Skeletal muscle tissue (tissue), 4 donors: Measurements from ENCODE around the gene BABAM2. TPM values are rescaled to one million over a fixed set of nuclear protein-coding genes. Genes with fewer than 3 reads are reported as not detected.

Experiments
- H3K27ac ChIP-seq: one replicate; pipeline ENCODE4 v1.7.0; 2013; ENCODE audit warnings: mild to moderate bottlenecking, low read depth, low read length, inconsistent platforms
- H3K27me3 ChIP-seq, 3 donors: one replicate each; pipeline ENCODE4 v1.7.0; 2013; ENCODE audit warnings: low read length in 3 of 3; ENCODE audit not compliant: control insufficient read depth in 3 of 3, insufficient read depth in 3 of 3
- H3K36me3 ChIP-seq, 3 donors: one replicate each; pipeline ENCODE4 v1.7.0; 2013; ENCODE audit warnings: low read length in 3 of 3; ENCODE audit not compliant: control insufficient read depth in 3 of 3, insufficient read depth in 3 of 3
- H3K4me1 ChIP-seq, 3 donors: one replicate each; pipeline ENCODE4 v1.7.0; 2013; ENCODE audit warnings: low read length in 3 of 3, mild to moderate bottlenecking in 3 of 3; ENCODE audit not compliant: control insufficient read depth in 3 of 3, insufficient read depth in 3 of 3
- H3K4me3 ChIP-seq, 3 donors: one replicate each; pipeline ENCODE4 v1.7.0; 2013; ENCODE audit warnings: low read length in 3 of 3
- H3K9ac ChIP-seq, 3 donors: one replicate each; pipeline ENCODE4 v1.7.0; 2013; ENCODE audit warnings: low read length in 3 of 3, mild to moderate bottlenecking in 3 of 3, moderate library complexity in 2 of 3, low read depth in 1 of 3
- H3K9me3 ChIP-seq, 3 donors: one replicate each; pipeline ENCODE4 v1.7.0; 2013; ENCODE audit warnings: low read length in 3 of 3; ENCODE audit not compliant: control insufficient read depth in 3 of 3
- total RNA-seq: library from RNA; depleted of rRNA; stranded (reverse); fragments of >200 nt; gene quantifications from one replicate; pipeline ENCODE4 v1.2.3, GENCODE V29; 2014
- donor health status: Osteomylitis.

The BABAM2 gene
- total RNA-seq, 1 donor from 2014 or later = 24.0 TPM

- Histone ChIP-seq H3K9me3 (no peaks in the 10 kb centered on the region), H3K27me3 (no peaks in the 10 kb centered on the region), H3K4me3 (no peak overlapping the region), H3K9ac (no peak overlapping the region), H3K4me1 (peaks cover 14 to 22% (median 18%) of the 10 kb centered on the region in 3 donors), H3K36me3 (no peaks in the 10 kb centered on the region), H3K27ac (no peak overlapping the region)
Observed at GRCh38 chr2:28377195-28377816, 486.8 kb downstream of the BABAM2 start.

- no peaks in the 10 kb centered on the region for H3K27me3 ChIP-seq
- H3K4me3 ChIP-seq = peak overlapping the region; percentile 7 to 66 (median 62)
- H3K27ac ChIP-seq = peak overlapping the region; percentile 50
- peaks cover 14 to 22% (median 18%) of the 10 kb centered on the region in 3 donors for H3K4me1 ChIP-seq
- no peaks in the 10 kb centered on the region for H3K36me3 ChIP-seq
- no peaks in the 10 kb centered on the region for H3K9me3 ChIP-seq
- peak overlapping the region; percentile 28 to 77 (median 60) for H3K9ac ChIP-seq
Observed at GRCh38 chr2:28377984-28378678, 487.6 kb downstream of the BABAM2 start.

GRCh38 chr2:28378679-28379584 lies 488.4 kb downstream of the BABAM2 start:
- peak overlapping the region in 2 of 3 donors; percentile 60 to 77 for H3K9ac ChIP-seq
- H3K27ac ChIP-seq = peak overlapping the region; percentile 50
- peaks cover 14 to 22% (median 18%) of the 10 kb centered on the region in 3 donors for H3K4me1 ChIP-seq
- H3K4me3 ChIP-seq = peak overlapping the region; percentile 7 to 66 (median 62)
- no peaks in the 10 kb centered on the region for H3K36me3 ChIP-seq
- H3K9me3 ChIP-seq = no peaks in the 10 kb centered on the region
- no peaks in the 10 kb centered on the region for H3K27me3 ChIP-seq

GRCh38 chr2:28380219-28380618 lies 489.7 kb downstream of the BABAM2 start:
- no peaks in the 10 kb centered on the region for H3K9me3 ChIP-seq
- no peaks in the 10 kb centered on the region for H3K27me3 ChIP-seq
- no peak overlapping the region for H3K27ac ChIP-seq
- no peak overlapping the region for H3K4me3 ChIP-seq
- H3K36me3 ChIP-seq = no peaks in the 10 kb centered on the region
- no peak overlapping the region for H3K9ac ChIP-seq
- peaks cover 14 to 22% (median 18%) of the 10 kb centered on the region in 3 donors for H3K4me1 ChIP-seq

- Histone ChIP-seq H3K9me3 (no peaks in the 10 kb centered on the region), H3K4me1 (peaks cover 14 to 22% (median 18%) of the 10 kb centered on the region in 3 donors), H3K36me3 (no peaks in the 10 kb centered on the region), H3K9ac (no peak overlapping the region), H3K4me3 (no peak overlapping the region), H3K27me3 (no peaks in the 10 kb centered on the region), H3K27ac (no peak overlapping the region)
Observed at GRCh38 chr2:28381225-28382180, 491.0 kb downstream of the BABAM2 start.

- Histone ChIP-seq H3K36me3 (no peaks in the 10 kb centered on the region), H3K27me3 (no peaks in the 10 kb centered on the region)
Observed at GRCh38 chr2:28382755-28383154, 492.2 kb downstream of the BABAM2 start.

GRCh38 chr2:28387082-28387960 lies 496.8 kb downstream of the BABAM2 start:
- H3K4me1 ChIP-seq = peaks cover 11 to 20% (median 15%) of the 10 kb centered on the region in 3 donors
- H3K9me3 ChIP-seq = no peaks in the 10 kb centered on the region
- H3K27ac ChIP-seq = no peak overlapping the region
- H3K27me3 ChIP-seq = no peaks in the 10 kb centered on the region
- no peaks in the 10 kb centered on the region for H3K36me3 ChIP-seq
- no peak overlapping the region for H3K9ac ChIP-seq
- H3K4me3 ChIP-seq = no peak overlapping the region

More at GRCh38 chr2:28382755-28383154, 492.2 kb downstream of the BABAM2 start:
- no peak overlapping the region for H3K9ac ChIP-seq
- peaks cover 13 to 17% (median 17%) of the 10 kb centered on the region in 3 donors for H3K4me1 ChIP-seq
- no peak overlapping the region for H3K4me3 ChIP-seq
- no peak overlapping the region for H3K27ac ChIP-seq
- H3K9me3 ChIP-seq = no peaks in the 10 kb centered on the region
